GM12872 (cell line): ENCODE results near the gene ALMS1.

Experiments used
- TF ChIP-seq, protein P1 (sequence below): IDR thresholded peaks from 3 replicates; pipeline ENCODE4 v1.5.1; 2011; ENCODE audit warnings: low read depth, mild to moderate bottlenecking, low read length, moderate library complexity; ENCODE audit not compliant: insufficient read depth

ALMS1 gene

DNA sequence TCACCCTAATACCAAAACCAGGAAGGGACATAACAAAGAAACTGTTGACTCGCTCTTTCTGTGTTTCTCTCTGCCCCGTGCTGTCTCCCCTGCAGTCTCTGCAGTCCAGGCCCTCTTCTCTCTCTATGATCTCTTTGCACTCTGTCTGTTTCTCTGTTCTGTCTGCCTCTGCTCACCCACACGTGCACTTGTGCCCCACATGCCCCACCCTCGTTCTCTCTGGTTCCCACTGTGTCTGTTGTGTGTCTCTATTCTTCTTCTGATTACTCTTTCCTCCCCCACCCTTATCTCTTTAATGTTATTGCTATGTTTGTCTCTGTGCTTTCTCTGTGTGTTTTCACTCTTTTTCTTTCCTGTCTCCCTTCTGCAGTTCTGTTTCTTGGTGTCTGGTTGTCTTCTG, 202.5 kb downstream of the ALMS1 start:
- TF ChIP-seq, protein P1, sequence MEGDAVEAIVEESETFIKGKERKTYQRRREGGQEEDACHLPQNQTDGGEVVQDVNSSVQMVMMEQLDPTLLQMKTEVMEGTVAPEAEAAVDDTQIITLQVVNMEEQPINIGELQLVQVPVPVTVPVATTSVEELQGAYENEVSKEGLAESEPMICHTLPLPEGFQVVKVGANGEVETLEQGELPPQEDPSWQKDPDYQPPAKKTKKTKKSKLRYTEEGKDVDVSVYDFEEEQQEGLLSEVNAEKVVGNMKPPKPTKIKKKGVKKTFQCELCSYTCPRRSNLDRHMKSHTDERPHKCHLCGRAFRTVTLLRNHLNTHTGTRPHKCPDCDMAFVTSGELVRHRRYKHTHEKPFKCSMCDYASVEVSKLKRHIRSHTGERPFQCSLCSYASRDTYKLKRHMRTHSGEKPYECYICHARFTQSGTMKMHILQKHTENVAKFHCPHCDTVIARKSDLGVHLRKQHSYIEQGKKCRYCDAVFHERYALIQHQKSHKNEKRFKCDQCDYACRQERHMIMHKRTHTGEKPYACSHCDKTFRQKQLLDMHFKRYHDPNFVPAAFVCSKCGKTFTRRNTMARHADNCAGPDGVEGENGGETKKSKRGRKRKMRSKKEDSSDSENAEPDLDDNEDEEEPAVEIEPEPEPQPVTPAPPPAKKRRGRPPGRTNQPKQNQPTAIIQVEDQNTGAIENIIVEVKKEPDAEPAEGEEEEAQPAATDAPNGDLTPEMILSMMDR, result no peak

DNA sequence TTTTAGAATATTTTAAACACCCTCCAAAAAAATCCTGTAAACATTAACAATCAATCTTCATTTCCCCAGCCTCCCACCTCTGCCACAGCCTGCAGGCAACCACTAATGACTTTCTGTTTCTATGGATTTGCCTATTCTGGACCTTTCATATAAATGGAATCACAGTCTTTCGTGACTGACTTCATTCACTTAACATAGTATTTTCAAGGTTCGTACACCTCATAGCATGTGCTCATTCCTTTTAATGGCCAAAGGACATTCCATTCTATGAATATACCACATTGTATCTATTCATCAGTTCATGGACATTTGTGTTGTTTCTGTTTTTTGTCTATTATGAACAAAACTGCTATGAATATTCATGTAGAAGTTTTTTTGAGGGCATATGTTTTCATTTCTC, 208.0 kb downstream of the ALMS1 start:
- TF ChIP-seq, protein P1, result no peak

DNA sequence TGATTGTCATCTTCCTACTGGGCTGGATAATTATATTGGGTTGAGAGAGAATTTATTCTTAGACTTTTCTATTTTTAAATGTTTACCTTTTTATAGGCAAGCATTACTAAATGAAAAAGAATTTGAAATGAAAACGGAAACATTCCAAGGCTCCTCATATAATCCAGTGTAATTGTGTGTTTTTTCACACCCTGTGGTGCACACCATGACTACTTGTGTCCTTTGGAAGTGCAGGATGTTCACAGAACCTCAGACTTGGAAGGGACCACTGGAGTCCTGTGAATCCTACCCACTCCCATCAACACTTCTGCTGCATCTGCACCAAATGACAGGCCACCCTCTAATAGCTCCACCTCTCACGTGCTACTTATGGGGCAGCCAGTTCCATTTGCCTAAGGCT, 208.6 kb downstream of the ALMS1 start:
- TF ChIP-seq, protein P1, result no peak

DNA sequence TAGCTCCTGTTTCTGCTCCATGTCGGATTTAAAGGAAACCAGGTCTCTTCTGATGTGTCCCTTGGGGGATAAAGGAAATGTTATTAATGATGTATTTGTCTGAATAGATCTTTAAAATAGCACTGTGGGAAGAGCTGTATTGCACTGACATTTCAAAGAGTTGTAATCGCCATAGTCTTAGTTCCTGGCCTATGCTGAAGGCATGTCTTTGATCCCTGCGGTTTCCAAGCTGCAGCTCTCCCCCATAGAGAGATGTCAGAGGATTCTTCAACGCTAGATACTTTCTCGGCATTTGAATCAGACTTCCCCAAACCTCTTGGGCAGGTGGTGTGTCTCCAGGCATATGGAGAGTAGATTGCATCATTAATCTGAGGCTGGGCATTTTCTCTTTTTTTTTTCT, 216.1 kb downstream of the ALMS1 start:
- TF ChIP-seq, protein P1, result no peak

DNA sequence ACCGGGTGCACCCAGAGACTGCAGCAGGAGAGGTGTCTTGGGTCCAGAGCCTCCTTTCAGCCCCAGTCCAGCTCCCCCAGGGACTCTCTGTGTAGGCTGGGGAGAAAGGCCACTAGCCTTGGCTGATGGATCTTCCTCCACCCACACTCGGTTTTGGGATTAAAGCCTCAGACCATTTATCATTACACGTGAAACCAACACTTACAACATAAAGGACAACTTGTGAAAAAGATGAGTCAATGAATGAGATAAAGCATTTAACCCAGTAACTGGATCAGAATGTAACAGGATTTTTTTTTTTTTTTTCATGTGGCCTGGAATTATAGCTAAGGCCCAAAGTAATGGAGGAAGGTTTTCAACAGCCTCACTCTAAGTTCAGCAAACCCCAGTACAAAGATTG, 224.5 kb downstream of the ALMS1 start:
- TF ChIP-seq, protein P1, result no peak

DNA sequence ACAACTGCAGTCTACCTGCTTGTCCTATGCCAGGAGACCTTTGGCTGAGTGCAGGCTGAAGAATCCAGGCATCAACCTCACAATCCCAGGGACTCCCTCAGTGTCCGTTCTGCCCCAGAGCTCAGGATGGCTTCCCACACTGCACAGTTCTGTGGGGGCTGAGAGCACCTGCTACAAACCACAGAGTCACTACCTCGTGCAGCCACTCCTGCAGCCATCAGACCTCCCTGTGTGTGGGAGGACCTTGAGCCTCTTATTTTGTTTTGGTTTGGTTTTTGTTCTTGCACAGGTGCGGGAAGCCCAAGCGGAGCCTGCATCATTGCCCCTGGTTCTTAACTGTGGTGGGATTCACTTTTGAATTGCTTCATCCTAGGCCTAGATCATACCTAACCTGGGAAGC, 225.6 kb downstream of the ALMS1 start:
- TF ChIP-seq, protein P1, result no peak

DNA sequence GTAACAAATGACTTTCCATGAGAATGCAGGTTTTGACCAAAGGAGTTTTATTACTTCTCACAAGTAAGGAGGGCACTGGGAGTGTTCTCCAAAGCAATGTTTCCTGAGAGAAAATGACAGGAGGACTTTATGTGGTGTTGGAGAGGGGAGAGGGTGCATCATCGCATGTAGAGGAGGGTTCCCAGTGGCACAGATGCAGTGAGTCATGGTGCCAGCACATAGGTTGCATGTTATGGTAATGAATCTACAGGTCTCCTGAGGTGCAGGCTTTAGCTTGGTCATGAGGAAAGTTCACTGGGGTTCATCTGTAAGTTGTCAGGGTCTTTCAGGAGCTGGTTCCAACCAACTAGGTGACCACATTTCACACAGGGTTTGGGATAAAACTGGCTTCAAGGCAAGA, 226.2 kb downstream of the ALMS1 start:
- TF ChIP-seq, protein P1, result no peak

DNA sequence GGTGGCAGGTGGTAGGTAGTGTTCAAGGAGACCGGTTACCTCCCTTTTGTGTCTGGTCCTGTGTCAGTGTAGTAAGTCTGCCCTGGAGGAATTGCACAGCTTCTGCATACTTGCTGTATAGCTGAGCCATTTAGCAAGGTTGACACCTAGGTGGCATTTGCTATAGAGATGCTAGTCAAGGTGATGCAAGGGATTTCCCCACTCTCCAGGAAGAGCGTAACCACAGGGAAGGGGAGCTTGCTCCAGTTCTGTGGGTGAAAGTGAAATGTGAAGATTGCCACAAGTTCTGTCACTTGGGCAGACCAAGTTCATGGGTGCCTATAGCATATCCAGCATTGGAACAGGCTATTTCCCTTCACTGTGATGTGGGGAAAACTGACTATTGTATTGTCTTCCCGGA, 228.5 kb downstream of the ALMS1 start:
- TF ChIP-seq, protein P1, result no peak
